Ecto neural progenitor cell (in vitro differentiated cells): Measurements from ENCODE around the gene FBN3.

Experiments used
- DNase-seq: peaks from one replicate; pipeline ENCODE4 v3.0.0-alpha.2; 2018; ENCODE audit warnings: low spot score

Gene FBN3

GRCh38 chr19:8089664-8090601, 59.5 kb downstream of the FBN3 start:
- no peak for DNase-seq

GRCh38 chr19:8088752-8089663, 60.4 kb downstream of the FBN3 start:
- no peak for DNase-seq

DNA sequence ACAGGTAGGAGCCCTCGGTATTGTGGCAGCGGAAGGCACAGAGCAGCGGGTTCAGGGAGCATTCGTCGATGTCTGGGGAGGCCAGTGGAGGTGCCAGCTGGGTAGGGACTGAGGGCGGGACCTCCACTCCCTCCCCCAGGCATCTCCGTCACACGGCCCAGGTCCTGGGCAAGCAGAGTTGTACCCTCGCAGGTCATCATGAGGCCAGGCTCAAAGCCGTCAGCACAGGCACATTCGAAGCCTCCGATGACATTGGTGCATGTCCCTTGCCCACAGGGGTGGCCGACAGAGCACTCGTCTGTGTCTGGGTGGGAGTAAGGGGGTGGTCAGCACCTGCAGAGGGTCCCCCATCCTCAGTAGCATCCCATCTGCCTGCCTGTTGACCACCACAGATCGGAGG, 61.5 kb downstream of the FBN3 start:
- DNase-seq: no peak

DNA sequence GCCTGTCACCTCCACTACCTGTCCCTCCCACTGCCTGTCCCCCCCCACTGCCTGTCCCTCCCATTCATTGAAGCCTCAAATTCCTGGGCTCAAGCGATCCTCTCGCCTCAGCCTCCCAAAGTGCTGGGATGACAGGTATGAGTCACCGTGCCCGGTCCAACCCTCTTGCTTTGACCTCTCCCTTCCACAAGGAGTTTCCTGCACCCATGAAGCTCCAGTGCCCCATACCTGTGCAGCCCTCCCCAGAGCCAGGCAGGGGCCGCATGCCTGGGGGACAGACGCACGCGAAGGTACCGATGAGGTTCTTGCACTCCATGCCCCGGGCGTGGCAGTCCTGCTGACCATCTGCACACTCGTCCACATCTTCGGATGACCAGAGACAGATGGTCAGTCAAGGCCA, 62.5 kb downstream of the FBN3 start:
- no peak for DNase-seq

GRCh38 chr19:8085598-8086408, 63.6 kb downstream of the FBN3 start:
- peak; percentile 55 for DNase-seq

DNA sequence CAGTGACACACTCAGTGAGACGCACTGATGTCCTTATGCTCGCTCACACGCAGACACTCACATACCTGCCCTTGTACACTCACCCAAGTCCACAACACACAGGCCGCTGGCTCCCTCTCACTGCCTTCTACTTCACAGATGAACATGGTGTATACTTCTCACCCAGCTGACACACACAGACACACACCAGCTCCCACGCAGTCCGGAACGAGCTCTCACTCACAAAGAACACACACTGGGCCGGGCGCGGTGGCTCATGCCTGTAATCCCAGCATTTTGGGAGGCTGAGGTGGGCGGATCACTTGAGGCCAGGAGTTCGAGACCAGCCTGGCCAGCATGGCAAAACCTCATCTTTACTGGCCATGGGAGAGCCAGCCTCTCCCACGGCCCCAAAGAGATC, 65.2 kb downstream of the FBN3 start:
- DNase-seq: no peak

GRCh38 chr19:8083141-8083540, 66.3 kb downstream of the FBN3 start:
- no peak for DNase-seq

DNA sequence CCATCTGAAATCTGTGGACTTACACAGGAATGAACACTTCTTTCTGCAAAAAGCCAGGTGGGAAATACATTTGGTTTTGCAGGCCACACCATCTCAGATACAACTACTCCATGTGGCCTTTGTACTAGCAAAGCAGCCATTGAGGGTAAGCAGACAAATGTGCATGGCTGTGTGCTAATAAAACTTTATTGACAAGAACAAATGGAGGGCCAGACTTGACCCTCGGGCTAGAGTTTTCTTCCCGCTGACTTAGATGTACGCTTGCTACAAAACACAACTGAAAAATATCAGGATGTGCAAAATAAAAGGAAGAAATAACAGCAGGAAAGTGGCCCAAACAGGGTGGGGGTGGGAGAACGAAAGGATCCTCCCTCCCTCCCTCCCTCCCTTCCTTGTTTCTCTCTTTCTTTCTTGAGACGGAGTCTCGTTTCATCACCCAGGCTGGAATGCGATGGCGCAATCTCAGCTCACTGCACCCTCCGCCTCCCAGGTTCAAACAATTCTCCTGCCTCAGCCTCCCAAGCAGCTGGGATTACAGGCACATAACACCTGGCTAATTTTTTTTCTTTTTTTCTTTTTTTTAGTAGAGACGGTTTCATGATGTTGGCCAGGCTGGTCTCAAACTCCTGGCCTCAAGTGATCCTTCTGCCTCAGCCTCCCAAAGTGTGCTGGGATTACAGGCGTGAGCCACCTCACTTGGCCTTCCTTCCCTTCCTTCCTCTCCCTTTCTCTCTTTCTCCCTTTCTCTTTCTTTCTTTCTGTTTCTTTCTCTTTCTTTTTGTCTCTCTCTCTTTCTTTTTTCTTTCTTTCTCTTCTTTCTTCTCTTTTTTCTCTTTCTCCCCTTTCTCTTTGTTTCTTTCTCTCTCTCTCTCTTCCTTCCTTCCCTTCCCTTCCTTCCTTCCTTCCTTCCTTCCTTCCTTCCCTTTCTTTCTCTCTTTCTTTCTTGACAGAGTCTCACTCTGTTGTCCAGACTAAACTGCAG, 67.5 kb downstream of the FBN3 start:
- DNase-seq: no peak

- no peak for DNase-seq
Measured at GRCh38 chr19:8080832-8081231, 68.6 kb downstream of the FBN3 start.

- DNase-seq: no peak
Measured at GRCh38 chr19:8079988-8080387, 69.4 kb downstream of the FBN3 start.

DNA sequence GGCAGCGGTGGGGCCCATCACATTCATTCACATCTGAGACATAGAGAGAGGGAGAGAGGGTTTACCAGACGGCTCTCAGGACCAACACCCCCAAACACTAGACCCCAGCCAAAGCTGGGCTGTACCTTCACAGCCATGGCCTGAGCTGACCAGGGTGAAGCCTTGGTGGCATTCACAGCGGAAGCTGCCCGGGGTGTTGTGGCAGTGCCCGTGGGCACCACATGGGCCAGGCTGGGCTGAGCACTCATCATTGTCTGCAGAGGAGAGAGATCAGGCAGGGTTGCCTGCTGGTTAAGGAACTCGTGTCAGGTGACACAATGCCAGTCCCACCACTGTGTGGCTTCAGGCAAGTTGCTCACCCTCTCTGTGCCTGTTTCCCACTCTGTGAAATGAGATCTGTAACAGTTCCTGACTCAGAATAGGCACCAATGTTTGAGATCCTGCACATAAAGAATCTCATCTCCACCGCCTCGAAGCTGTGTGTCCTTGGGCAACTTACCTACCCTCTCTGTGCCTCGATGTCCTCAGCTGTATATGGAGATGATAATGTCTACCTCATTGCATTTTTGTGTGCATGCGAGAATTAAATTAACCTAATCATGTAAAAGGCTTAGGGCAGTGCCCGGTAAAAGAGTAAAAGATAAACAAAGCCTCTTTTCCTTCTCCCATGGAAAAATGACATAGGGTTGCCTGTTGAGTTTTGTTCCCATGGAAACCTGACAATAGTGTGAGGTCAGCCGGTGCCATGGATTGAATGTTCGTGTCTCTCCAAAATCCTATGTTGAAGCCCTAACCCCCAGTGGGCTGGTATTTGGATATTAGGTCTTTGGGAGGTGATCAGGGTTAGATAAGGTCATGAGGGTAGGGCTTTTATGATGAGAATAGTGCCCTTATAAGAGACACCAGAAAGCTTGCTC, 74.0 kb downstream of the FBN3 start:
- no peak for DNase-seq

DNA sequence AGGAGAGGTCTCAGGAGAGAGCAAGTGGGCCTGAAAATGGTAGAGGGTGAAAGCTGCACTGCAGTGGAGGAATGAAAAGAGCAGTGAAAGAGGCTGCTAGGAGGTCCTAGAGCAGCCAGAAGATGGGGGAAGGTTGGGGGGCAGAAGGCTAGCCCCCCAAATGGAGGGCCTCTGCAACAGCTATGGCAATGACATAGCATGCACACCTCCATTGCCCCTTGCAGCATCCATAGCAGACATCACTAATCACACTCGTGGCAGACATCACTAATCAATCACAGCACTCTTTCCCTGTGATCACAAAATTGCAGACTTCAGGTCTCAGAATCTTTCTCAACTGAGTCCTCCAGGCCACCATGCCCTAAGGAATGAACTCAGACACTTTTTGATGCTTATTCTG, 74.9 kb downstream of the FBN3 start:
- DNase-seq: no peak

DNA sequence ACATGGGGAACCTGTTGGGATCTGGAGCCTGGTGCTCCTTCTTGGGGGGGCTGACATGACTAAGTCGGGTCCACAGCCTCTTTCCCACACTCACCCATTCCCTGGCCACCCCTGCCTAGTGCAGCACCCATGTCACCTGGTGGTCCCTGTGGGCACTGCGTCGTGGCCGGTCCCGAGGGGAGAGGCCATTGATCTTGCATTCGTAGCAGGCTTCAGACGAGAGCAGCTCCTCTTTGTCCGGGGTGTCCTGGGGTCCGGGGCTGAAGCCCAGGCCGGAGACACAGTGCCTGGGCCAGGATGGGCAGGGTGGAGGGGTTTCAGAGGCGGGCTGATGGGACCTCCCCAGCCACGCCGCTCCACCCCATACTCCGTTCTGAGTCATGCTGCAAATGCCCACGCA, 77.5 kb downstream of the FBN3 start:
- no peak for DNase-seq

- DNase-seq: no peak
Measured at GRCh38 chr19:8069096-8069973, 80.1 kb downstream of the FBN3 start.

- no peak for DNase-seq
Measured at GRCh38 chr19:8065875-8066261, 83.5 kb downstream of the FBN3 start.

DNA sequence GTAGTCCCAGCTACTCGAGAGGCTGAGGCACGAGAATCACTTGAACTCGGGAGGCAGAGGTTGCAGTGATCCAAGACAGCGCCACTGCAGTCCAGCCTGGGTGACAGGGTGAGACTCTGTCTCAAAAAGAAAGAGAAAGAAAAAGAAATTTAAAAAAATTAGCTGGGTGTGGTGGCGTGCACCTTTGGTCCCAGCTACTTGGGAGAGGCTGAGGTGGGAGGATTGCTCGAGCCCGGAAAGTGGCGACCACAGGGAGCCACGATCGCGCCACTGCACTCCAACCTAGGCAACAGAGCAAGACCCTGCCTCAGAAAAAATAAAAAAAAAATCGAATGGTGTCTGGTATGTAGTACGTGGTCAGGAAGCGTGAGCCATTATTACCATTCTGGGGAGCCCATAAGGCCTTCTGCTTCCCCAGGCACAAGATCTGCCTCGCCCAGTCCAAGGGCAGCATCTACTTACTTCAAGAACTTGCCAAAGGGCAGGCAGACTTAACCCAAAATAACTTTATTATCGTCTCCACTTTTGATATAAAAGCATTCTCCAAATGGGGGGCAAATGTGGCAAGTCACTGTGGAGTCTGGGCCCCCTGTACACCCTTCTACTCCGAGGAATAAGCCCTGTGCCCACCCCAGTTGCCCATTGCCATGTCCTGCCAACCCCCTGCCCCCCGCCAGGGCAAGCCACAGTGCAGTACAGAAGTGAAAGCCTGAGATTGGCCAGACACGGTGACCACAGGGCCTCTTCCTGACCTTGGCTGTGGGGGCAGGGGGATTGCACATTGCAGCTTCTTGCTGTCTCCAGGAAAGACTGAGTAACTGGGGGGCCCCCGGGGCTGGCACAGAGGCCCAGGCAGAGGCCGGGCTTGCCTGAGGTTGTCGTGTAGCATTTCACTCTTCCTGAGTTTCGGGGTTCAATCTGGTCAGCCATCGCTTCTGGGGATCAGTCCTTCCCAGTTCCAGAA, 84.2 kb downstream of the FBN3 start:
- no peak for DNase-seq

- DNase-seq: no peak
Measured at GRCh38 chr19:8057545-8058270, 91.7 kb downstream of the FBN3 start.
